A549 (cell line): ENCODE measurements around the gene THADA. TPM values are rescaled to one million over a fixed set of nuclear protein-coding genes. Genes with fewer than 3 reads are reported as not detected.
A peak's percentile ranks its signal among the peaks of the same experiment; 100 is the strongest.
"Not testable (repeated sequence)": the region's sequence is repeated elsewhere in the genome, so short reads cannot be mapped to it uniquely, and the experiment has no call there.

ENCODE experiments used
- ATAC-seq, 2 experiments: fragments of 200-7000 bp in 1 of 2; fragments of >200 bp in 1 of 2; cut with Nextera tagmentation in 1 of 2; cut with Tn5 transposase in 1 of 2; 3 replicates each; pipeline versions ENCODE4 v1.8.0 to v1.9.1; 2018 to 2020; ENCODE audit warnings: mild to moderate bottlenecking in 1 of 2, moderate library complexity in 1 of 2
- CTCF ChIA-PET: fragments of 300-600 bp; sonication (Branson Sonifier 250); formaldehyde crosslinking; extraction: SDS; loops from one replicate; lab custom pipeline; 2021; ENCODE audit warnings: antibody characterized with exemption, inconsistent platforms; lab: Yijun Ruan, JAX
- POLR2A ChIA-PET: fragments of 350-600 bp; formaldehyde crosslinking; extraction: SDS; loops from one replicate; lab custom pipeline; 2021; ENCODE audit warnings: antibody characterized with exemption, inconsistent platforms; lab: Yijun Ruan, JAX
- DNase-seq, 2 experiments: peaks; one replicate each; pipeline versions ENCODE4 v3.0.0 to v3.0.0-alpha.2; 2011 to 2016; ENCODE audit warnings: low read depth in 1 of 2, low spot score in 1 of 2
- FAIRE-seq: peaks from 2 replicates; lab custom pipeline; 2011; peaks lifted over from hg19 to GRCh38; lab: Jason Lieb, UNC
- H3K27ac ChIP-seq, 2 experiments: fragments of >200 bp; sonication (Bioruptor Twin); formaldehyde crosslinking; 3 replicates each; pipeline ENCODE4 v1.5.1; 2016 to 2017
- H3K4me1 ChIP-seq: fragments of >200 bp; sonication (Bioruptor Twin); formaldehyde crosslinking; 3 replicates; pipeline ENCODE4 v1.6.1; 2016
- H3K4me2 ChIP-seq: fragments of >200 bp; sonication (Bioruptor Twin); formaldehyde crosslinking; 3 replicates; pipeline ENCODE4 v1.6.1; 2016
- H3K4me3 ChIP-seq: fragments of >200 bp; sonication (Bioruptor Twin); formaldehyde crosslinking; 3 replicates; pipeline ENCODE4 v1.5.1; 2016
- H3K9me3 ChIP-seq: fragments of >200 bp; sonication (Bioruptor Twin); formaldehyde crosslinking; 3 replicates; pipeline ENCODE4 v1.6.1; 2016
- EHF ChIP-seq: fragments of 250-450 bp; sonication (Bioruptor Pico); IDR thresholded peaks from 2 replicates; pipeline ENCODE4 v1.5.0; 2020; ENCODE audit warnings: mild to moderate bottlenecking
- ESRRA ChIP-seq: fragments of 150-350 bp; IDR thresholded peaks from 2 replicates; pipeline ENCODE4 v1.6.1; 2014; ENCODE audit warnings: mild to moderate bottlenecking, low read length, borderline replicate concordance
- FOSL2 ChIP-seq, 2 experiments: fragments of 450-650 bp in 1 of 2; fragments of >200 bp in 1 of 2; sonication (Bioruptor Twin) in 1 of 2; formaldehyde crosslinking; IDR thresholded peaks; 2 replicates each; pipeline versions ENCODE4 v1.5.0 to v1.6.1; 2016 to 2020; ENCODE audit warnings: mild to moderate bottlenecking in 1 of 2, moderate library complexity in 1 of 2
- HOXB13 ChIP-seq: fragments of 250-450 bp; sonication (Bioruptor Pico); IDR thresholded peaks from 2 replicates; pipeline ENCODE4 v1.5.0; 2020; ENCODE audit warnings: low read depth, mild to moderate bottlenecking, moderate library complexity
- JUNB ChIP-seq: fragments of >200 bp; sonication (Bioruptor Twin); formaldehyde crosslinking; IDR thresholded peaks from 2 replicates; pipeline ENCODE4 v1.6.1; 2016
- MAZ ChIP-seq: fragments of 150-350 bp; IDR thresholded peaks from 2 replicates; pipeline ENCODE4 v1.6.1; 2014; ENCODE audit warnings: antibody characterized with exemption, low read depth, low read length, borderline replicate concordance
- MYC ChIP-seq: IDR thresholded peaks from 2 replicates; pipeline ENCODE4 v1.6.1; 2012; ENCODE audit warnings: mild to moderate bottlenecking, inconsistent platforms, low read length, improper control_type of control experiment, borderline replicate concordance
- NPAS2 ChIP-seq: fragments of 250-450 bp; sonication (Bioruptor Pico); IDR thresholded peaks from 2 replicates; pipeline ENCODE4 v1.8.0; 2022; ENCODE audit warnings: mild to moderate bottlenecking, moderate library complexity, borderline replicate concordance
- NR3C1 ChIP-seq: fragments of >200 bp; sonication (Bioruptor Twin); formaldehyde crosslinking; IDR thresholded peaks from 3 replicates; pipeline ENCODE4 v1.6.1; 2017
- RAD21 ChIP-seq, 2 experiments: fragments of >200 bp in 1 of 2; sonication (Bioruptor Twin) in 1 of 2; formaldehyde crosslinking in 1 of 2; IDR thresholded peaks in 1 of 2; conservative IDR thresholded peaks in 1 of 2; 2 replicates in 1 of 2; 3 replicates in 1 of 2; pipeline ENCODE4 v1.6.1; 2012 to 2018; ENCODE audit warnings: inconsistent platforms in 1 of 2
- SMC3 ChIP-seq: fragments of >200 bp; sonication (Bioruptor Twin); formaldehyde crosslinking; IDR thresholded peaks from 3 replicates; pipeline ENCODE4 v1.6.1; 2018; ENCODE audit warnings: inconsistent platforms
- TFCP2L1 ChIP-seq: fragments of 250-450 bp; sonication (Bioruptor Pico); IDR thresholded peaks from 2 replicates; pipeline ENCODE4 v1.5.0; 2021; ENCODE audit warnings: mild to moderate bottlenecking
- ZFP36 ChIP-seq: fragments of 450-650 bp; IDR thresholded peaks from 2 replicates; pipeline ENCODE4 v1.6.1; 2014; ENCODE audit warnings: borderline replicate concordance; ENCODE audit not compliant: partially characterized antibody
- ZNF302 ChIP-seq: fragments of 250-450 bp; sonication (Bioruptor Pico); IDR thresholded peaks from 2 replicates; pipeline ENCODE4 v1.9.0; 2021; ENCODE audit warnings: inconsistent platforms, mild to moderate bottlenecking, moderate library complexity
- WGBS: methylation state at CpG from one replicate; pipeline ENCODE4 v1.1.6; 2017; ENCODE audit errors: missing lambda C conversion rate; 5-methylcytosine and 5-hydroxymethylcytosine counted together
- polyA plus RNA-seq, 4 experiments: library from polyadenylated mRNA; depleted of rRNA in 3 of 4; stranded (reverse); fragments of >200 nt; fragmentation: RNase III in 1 of 4; extraction: RNeasy Plus Mini Kit Qiagen cat#74134 plus additional on column Dnase treatment in 1 of 4; gene quantifications; 2 replicates in 3 of 4; 3 replicates in 1 of 4; pipeline ENCODE4 v1.2.3, GENCODE V29; 2011 to 2017
- TF ChIP-seq, protein P1 (sequence below): fragments of >200 bp; sonication (Bioruptor Twin); formaldehyde crosslinking; IDR thresholded peaks from 3 replicates; pipeline ENCODE4 v1.5.1; 2016
- TF ChIP-seq, protein P2 (sequence below): fragments of 450-650 bp; IDR thresholded peaks from 2 replicates; pipeline ENCODE4 v1.6.1; 2014; ENCODE audit warnings: antibody characterized with exemption
- TF ChIP-seq, protein P3 (sequence below): fragments of 200-600 bp; sonication (generic); IDR thresholded peaks from 2 replicates; pipeline ENCODE4 v1.6.1; 2016; ENCODE audit warnings: antibody characterized with exemption, mild to moderate bottlenecking, moderate library complexity

Gene THADA
- polyA plus RNA-seq, 2 of the 4 experiments (the other 2 are of a cell fraction) = 21.8 to 37.9 TPM

DNA sequence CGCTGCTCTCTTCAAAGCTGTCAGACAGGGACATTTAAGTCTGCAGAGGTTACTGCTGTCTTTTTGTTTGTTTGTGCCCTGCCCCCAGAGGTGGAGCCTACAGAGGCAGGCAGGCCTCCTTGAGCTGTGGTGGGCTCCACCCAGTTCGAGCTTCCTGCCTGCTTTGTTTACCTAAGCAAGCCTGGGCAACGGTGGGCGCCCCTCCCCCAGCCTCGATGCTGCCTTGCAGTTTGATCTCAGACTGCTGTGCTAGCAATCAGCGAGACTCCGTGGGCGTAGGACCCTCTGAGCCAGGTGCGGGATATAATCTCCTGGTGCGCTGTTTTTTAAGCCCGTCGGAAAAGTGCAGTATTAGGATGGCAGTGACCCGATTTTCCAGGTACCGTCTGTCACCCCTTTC lies 47.5 kb downstream of the THADA start:
- H3K27ac ChIP-seq, H3K4me3 ChIP-seq, H3K4me1 ChIP-seq, ATAC-seq, POLR2A ChIA-PET, DNase-seq, H3K9me3 ChIP-seq, FAIRE-seq, H3K4me2 ChIP-seq: not testable (repeated sequence)
- CTCF ChIA-PET = interaction anchor here (1.8 kb wide), 1 partner anchor 21 kb away, joined by 3 read pairs; no protein-coding TSS in a partner anchor
- 95% methylated on average over 10 of the region's 14 CpGs for WGBS

DNA sequence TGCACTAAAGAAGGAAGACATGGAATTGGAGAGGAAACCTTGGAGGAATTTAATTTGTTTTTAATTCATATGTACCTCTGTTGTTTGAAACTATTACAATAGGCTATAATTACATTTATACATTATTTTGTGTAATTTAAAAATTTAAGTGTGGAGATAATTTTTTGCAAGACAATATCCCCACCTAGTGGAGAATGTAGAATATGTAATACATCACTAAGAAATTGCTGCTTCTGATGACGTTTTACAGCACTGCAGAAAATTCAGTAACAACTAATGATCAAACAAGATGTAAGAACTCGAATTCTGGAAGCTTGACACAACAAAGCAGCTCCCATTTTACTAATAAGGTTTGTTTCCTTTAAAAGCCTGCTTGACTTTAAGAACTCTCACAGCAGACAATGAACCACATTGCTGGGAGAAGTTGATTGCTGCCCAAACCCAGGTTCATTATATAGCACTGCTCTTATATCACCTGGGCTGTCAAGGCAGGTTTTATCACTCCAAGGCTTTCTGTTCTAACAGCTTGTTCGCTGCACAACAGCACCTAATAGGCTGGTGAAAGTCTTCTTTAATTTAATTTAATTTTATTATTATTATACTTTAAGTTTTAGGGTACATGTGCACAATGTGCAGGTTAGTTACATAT lies 53.4 kb downstream of the THADA start:
- ATAC-seq = peak; percentile 56 to 71; a peak in 3 of 6 replicates
- Histone ChIP-seq H3K9me3 (no peaks in the 10 kb centered on the region), H3K4me3 (no peak overlapping the region), H3K4me1 (peaks cover 29% of the 10 kb centered on the region), H3K27ac (peak overlapping the region in 1 of 2 experiments; percentile 63; a peak in 1 of 6 replicates), H3K4me2 (no peak overlapping the region)
- FAIRE-seq = peak; percentile 61
- DNase-seq = peak; percentile 28 to 55
- WGBS = 2% methylated on average over 3 of the region's 3 CpGs
- TF ChIP-seq FOSL2 (IDR thresholded peaks at IDR 0.05) (no peak), FOSL2 (CRISPR knock-in tag; IDR thresholded peaks at IDR 0.05) (no peak), NPAS2 (CRISPR knock-in tag) (no peak), SMC3 (peak; percentile 68), ZFP36 (no peak), RAD21 (conservative IDR thresholded peaks at IDR 0.05 in 1 of 2, IDR thresholded peaks at IDR 0.05 in 1 of 2) (peak; percentile 77 to 86)
- TF ChIP-seq, protein P1, sequence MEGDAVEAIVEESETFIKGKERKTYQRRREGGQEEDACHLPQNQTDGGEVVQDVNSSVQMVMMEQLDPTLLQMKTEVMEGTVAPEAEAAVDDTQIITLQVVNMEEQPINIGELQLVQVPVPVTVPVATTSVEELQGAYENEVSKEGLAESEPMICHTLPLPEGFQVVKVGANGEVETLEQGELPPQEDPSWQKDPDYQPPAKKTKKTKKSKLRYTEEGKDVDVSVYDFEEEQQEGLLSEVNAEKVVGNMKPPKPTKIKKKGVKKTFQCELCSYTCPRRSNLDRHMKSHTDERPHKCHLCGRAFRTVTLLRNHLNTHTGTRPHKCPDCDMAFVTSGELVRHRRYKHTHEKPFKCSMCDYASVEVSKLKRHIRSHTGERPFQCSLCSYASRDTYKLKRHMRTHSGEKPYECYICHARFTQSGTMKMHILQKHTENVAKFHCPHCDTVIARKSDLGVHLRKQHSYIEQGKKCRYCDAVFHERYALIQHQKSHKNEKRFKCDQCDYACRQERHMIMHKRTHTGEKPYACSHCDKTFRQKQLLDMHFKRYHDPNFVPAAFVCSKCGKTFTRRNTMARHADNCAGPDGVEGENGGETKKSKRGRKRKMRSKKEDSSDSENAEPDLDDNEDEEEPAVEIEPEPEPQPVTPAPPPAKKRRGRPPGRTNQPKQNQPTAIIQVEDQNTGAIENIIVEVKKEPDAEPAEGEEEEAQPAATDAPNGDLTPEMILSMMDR = peak; percentile 81
- CTCF ChIA-PET = interaction anchor here (0.6 to 5.2 kb wide), 28 partner anchors 9 to 714 kb away, joined by 3 to 46 read pairs (median 4); partner anchors contain the start of gene ZFP36L2
- POLR2A ChIA-PET = no interaction called here

DNA sequence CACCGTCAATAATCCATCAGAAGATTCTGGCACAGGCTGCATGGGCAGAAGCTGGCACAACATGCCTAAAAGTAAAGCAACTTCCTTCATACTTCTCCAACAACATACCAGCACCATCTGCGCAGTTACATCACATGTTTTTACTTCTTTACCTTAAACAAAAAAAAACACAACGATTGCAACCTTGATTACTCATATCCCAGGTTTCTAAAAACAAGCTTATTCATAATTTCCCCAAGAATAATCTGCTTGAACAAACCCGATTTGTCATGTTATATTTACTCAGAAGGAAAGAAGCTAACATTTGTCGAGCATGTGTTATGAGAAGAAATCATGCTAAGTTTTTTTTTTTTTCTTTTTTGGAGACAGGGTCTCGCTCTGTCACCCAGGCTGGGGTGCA lies 54.7 kb downstream of the THADA start:
- DNase-seq (no peak), FAIRE-seq (no peak), ATAC-seq (no peak)
- WGBS = 68% methylated on average over 6 of the region's 6 CpGs
- peaks cover 29% of the 10 kb centered on the region for H3K4me1 ChIP-seq
- POLR2A ChIA-PET = interaction anchor here (0.6 kb wide), 1 partner anchor 20 kb away, joined by 3 read pairs; no protein-coding TSS in a partner anchor
- H3K27ac ChIP-seq = peak overlapping the region; percentile 16 to 63; a peak in 2 of 6 replicates
- H3K4me3 ChIP-seq = no peak overlapping the region
- no peak for TF ChIP-seq TFCP2L1
- TF ChIP-seq EHF = no peak
- no peak for TF ChIP-seq SMC3
- TF ChIP-seq JUNB = no peak
- no peak for TF ChIP-seq NR3C1
- no peak for TF ChIP-seq MYC
- TF ChIP-seq ZNF302 (CRISPR knock-in tag) = no peak
- no peak for TF ChIP-seq MAZ
- TF ChIP-seq, protein P2, sequence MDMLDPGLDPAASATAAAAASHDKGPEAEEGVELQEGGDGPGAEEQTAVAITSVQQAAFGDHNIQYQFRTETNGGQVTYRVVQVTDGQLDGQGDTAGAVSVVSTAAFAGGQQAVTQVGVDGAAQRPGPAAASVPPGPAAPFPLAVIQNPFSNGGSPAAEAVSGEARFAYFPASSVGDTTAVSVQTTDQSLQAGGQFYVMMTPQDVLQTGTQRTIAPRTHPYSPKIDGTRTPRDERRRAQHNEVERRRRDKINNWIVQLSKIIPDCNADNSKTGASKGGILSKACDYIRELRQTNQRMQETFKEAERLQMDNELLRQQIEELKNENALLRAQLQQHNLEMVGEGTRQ = no peak
- no peak for TF ChIP-seq ESRRA
- TF ChIP-seq HOXB13 (CRISPR knock-in tag) = no peak
- TF ChIP-seq, protein P3, sequence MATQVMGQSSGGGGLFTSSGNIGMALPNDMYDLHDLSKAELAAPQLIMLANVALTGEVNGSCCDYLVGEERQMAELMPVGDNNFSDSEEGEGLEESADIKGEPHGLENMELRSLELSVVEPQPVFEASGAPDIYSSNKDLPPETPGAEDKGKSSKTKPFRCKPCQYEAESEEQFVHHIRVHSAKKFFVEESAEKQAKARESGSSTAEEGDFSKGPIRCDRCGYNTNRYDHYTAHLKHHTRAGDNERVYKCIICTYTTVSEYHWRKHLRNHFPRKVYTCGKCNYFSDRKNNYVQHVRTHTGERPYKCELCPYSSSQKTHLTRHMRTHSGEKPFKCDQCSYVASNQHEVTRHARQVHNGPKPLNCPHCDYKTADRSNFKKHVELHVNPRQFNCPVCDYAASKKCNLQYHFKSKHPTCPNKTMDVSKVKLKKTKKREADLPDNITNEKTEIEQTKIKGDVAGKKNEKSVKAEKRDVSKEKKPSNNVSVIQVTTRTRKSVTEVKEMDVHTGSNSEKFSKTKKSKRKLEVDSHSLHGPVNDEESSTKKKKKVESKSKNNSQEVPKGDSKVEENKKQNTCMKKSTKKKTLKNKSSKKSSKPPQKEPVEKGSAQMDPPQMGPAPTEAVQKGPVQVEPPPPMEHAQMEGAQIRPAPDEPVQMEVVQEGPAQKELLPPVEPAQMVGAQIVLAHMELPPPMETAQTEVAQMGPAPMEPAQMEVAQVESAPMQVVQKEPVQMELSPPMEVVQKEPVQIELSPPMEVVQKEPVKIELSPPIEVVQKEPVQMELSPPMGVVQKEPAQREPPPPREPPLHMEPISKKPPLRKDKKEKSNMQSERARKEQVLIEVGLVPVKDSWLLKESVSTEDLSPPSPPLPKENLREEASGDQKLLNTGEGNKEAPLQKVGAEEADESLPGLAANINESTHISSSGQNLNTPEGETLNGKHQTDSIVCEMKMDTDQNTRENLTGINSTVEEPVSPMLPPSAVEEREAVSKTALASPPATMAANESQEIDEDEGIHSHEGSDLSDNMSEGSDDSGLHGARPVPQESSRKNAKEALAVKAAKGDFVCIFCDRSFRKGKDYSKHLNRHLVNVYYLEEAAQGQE = no peak
- CTCF ChIA-PET = interaction anchor here (0.6 to 5.2 kb wide), 29 partner anchors 11 to 731 kb away, joined by 3 to 46 read pairs (median 4); partner anchors contain the start of gene ZFP36L2
- H3K4me2 ChIP-seq = no peak overlapping the region
- H3K9me3 ChIP-seq = no peaks in the 10 kb centered on the region
